Adipose tissue (tissue), 3 donors: ENCODE data around the gene SASH3. TPM values are rescaled to one million over a fixed set of nuclear protein-coding genes. Genes with fewer than 3 reads are reported as not detected.

Experiments
- H3K27ac ChIP-seq: one replicate; pipeline ENCODE4 v1.5.1; 2013; ENCODE audit warnings: low read depth, low read length
- WGBS, 3 donors: extraction: QIAGEN DNeasy Blood & Tissue Kit; methylation state at CpG; one replicate each; pipeline ENCODE4 v1.1.7; 2013; 5-methylcytosine and 5-hydroxymethylcytosine counted together
- polyA plus RNA-seq, 3 donors: library from polyadenylated mRNA; stranded (reverse); fragments of 200-250 nt; gene quantifications; one replicate each; pipeline ENCODE4 v1.2.3, GENCODE V29; 2013
- donor health status: healthy with polysubstance abuse.
- donor health status: Bipolar disorder and iron deficiency.
- donor health status: healthy.

SASH3 gene
- polyA plus RNA-seq, 3 donors, result 2.8 to 14.9 (median 10.7) TPM

DNA sequence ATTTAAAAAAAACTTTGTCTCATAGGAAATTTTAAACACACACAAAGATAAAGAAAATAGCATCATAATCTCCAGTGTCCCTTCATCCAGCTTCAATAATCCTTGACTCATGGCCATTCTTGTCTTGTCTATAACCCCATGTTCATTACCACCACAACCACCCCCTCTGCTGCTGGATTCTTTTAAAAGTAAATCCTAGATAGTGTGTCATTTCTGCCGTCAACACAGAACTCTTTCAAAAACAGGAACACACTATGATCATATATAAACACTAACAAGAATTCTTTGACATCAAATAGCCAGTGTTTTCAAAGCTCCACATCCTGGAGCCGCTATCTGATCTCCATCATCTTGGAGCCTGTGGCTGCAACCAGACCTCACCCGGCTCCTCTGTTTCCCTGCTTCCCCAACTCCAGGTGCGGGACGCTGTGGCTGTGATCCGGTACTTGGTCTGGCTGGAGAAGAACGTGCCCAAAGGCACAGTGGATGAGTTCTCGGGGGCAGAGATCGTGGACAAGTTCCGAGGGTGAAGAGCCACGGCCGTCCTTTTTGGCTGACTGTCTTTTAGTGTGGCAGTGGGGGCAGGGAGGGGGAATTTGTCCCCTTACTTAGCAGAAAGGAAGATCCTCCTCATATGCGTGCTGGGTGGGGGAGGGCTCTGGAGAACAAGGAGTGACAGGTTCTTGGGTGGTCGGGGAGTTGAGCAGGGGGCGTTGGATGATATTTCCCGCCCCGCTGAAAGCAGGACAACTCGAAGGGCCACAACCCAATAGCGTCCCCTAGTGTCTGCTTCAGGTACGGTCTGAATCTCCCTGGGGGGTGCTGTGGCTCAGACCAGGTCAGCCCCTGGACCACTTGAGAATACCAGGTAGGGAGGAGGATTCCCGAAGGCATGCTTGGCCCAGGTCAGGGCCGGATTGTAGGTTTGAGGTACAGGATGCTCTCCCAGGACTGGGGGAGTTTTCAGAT lies 25.4 kb upstream of the SASH3 start:
- WGBS, 3 donors, result 41 to 57% (median 53%) methylated on average over 22 of the region's 22 CpGs
- H3K27ac ChIP-seq, result no peak overlapping the region

DNA sequence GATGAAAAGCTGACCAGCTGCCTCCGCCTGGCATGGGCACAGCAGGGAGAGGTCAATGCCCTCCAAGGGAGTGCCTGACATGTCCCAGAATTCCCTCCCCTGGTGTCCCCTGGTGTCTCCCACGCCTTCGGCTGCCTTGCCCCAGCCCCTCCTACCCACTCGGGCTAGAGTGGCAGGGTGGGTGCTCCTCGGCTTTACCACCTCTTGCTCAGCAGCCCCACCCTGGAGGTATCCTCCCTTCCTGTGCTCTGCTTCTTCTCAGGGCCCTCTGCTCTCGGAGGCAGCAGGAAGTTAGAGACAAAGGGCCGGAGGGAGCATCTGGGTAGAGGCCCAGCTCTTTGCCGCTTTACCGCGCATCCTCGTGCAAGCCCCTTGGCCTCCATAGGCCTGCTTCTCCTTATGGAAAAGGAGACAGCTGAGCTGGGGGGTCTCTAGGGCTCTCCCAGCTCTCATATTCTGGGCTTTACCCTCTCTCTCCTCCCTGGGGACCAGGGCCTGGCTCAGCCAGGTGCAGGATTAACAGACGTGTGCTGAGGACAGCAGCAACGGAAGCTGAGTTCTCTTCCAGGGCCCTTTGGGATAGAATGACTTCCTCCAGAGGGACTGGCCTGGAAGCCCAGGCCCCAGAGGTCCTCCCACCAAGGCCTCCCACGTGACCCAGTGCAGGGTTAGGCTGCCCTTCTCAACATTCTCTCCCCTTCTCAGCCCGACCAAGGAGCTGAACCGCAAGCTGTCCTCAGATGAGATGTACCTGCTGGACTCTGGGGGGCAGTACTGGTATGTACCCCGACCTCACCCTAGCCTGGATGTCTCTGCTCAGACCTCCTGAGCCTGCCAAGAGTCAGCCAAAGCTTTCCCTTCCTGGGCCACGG lies 23.7 kb upstream of the SASH3 start:
- WGBS, 3 donors, result 63 to 81% (median 69%) methylated on average over 12 to 18 of the region's 18 CpGs
- no peak overlapping the region for H3K27ac ChIP-seq

DNA sequence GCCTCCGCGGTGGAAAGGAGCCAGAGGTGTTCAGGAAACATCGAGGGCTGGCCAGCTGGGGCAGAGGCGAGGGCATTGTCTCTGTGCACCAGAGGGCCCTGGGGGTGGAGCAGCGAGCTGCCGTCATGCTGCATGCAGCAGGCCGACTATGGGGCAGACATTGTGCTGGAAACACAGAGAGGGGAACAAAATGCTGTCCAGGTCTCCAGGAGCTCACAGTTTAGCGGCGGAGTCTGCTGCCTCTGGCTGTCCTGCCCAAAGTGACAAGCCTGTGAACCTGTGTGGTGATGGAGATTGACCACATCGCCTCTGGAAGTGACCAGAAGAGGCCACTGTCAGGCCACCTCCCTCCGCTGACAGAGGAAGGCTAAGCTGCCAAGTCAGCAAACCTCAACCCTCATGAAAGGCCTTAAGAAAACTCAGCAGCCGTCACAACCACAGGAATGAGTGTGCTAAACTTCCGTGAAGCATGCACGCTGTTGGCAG lies 20.1 kb upstream of the SASH3 start:
- no peak overlapping the region for H3K27ac ChIP-seq
- 21 to 51% (median 37%) methylated on average over 12 to 14 of the region's 14 CpGs for WGBS, 3 donors

DNA sequence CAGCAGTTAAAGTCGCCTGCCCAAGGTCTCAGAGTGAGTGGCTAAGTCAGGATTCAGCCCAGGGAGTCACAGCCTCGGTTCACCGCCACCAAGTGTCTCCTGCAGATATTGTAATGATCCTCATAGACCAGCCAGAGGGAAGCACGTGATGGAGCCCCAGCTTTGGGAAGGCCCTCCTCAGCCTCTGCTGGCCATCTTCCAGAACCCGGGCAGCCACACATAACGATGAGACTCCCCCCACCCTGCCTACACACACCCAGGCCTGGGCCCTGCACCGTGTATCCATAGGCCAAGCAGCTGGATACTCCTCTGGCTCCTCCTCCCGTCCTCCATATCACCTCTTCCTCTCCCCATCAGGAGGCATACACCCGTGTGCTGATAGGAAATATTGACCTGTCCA lies 19.6 kb upstream of the SASH3 start:
- no peak overlapping the region for H3K27ac ChIP-seq
- WGBS, 3 donors, result 49 to 63% (median 54%) methylated on average over 4 to 9 of the region's 9 CpGs

DNA sequence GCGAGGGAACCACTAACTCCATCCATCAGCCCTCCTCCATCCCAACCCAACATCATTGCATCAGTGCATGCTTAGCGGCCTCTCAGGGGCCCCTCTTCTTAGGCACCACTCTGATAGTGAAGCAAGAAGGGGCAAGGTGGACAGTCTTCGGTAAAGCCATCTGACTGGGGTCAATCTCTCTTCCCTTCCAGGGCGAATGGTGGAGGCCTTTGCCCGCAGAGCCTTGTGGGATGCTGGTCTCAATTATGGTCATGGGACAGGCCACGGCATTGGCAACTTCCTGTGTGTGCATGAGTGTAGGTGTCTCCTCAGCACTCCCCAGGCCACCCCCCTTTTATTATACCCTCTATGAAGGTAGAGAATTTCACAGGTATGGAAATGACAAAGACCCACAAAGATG lies 18.8 kb upstream of the SASH3 start:
- H3K27ac ChIP-seq, result no peak overlapping the region
- WGBS, 3 donors, result 90 to 100% (median 93%) methylated on average over 3 to 6 of the region's 6 CpGs

DNA sequence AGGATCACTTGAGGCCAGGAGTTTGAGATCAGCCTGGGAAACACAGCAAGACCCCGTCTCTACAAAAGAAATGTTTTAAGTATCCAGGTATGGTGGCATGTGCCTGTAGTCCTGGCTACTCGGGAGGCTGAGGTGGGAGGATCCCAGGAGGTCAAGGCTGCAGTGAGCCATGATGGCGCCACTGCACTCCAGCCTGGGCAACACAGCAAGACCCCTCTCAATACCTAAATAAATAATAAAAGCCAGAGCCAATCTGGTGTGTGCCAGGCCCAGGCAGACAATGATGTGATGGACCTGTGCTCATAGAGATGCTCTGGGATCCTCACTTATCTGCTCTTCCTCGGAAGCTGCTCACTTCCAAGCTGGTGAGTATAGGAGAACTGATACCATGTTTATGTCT lies 18.2 kb upstream of the SASH3 start:
- H3K27ac ChIP-seq, result no peak overlapping the region
- WGBS, 3 donors, result 81 to 98% (median 96%) methylated on average over 4 of the region's 4 CpGs

DNA sequence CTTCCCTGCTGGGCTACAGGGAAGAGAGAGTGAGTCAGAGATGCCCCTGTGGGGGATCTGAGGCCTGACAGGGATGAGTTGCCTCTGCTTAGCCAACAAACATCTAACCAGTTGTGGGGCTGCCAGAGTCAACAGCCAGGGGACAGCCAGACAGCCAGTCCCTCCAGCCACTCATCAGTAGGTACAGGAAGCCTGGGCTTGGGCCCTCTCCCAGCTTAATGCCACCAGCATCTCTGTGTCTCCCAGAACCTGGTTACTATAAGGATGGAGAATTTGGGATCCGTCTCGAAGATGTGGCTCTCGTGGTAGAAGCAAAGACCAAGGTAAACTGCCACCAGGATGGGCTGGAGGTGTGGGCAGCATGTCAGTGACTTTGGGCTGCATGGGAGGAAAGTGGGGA lies 17.3 kb upstream of the SASH3 start:
- WGBS, 3 donors, result 87 to 95% (median 91%) methylated on average over 3 of the region's 3 CpGs
- no peak overlapping the region for H3K27ac ChIP-seq

DNA sequence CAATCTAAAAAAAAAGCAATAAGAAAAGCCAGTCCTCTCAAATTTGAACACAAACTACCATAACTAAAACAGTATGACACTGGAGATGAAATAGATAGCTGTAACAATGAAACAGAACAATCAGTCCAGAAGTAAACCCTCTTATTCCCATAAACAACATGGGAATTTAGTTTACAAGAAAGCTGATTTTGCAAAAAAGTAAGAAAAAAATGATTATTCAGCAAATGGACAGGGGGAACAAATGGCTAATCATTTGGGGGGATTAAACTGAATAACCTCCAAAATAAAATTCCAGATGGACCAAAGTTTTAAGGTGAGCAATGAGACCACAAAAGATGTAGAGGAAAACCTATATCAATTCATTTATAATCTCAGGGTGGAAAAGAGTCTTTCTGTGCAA lies 16.1 kb upstream of the SASH3 start:
- H3K27ac ChIP-seq, result no peak overlapping the region

DNA sequence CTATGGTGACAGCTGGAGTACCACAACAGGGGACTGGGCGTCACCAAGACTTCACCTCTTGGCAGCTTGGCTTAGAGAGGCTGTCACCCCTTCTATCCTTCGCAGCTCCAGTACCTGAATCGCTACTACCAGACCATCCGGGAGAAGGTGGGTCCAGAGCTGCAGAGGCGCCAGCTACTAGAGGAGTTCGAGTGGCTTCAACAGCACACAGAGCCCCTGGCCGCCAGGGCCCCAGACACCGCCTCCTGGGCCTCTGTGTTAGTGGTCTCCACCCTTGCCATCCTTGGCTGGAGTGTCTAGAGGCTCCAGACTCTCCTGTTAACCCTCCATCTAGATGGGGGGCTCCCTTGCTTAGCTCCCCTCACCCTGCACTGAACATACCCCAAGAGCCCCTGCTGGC lies 11.6 kb upstream of the SASH3 start:
- no peak overlapping the region for H3K27ac ChIP-seq
- 91 to 95% (median 93%) methylated on average over 7 to 8 of the region's 8 CpGs for WGBS, 3 donors

DNA sequence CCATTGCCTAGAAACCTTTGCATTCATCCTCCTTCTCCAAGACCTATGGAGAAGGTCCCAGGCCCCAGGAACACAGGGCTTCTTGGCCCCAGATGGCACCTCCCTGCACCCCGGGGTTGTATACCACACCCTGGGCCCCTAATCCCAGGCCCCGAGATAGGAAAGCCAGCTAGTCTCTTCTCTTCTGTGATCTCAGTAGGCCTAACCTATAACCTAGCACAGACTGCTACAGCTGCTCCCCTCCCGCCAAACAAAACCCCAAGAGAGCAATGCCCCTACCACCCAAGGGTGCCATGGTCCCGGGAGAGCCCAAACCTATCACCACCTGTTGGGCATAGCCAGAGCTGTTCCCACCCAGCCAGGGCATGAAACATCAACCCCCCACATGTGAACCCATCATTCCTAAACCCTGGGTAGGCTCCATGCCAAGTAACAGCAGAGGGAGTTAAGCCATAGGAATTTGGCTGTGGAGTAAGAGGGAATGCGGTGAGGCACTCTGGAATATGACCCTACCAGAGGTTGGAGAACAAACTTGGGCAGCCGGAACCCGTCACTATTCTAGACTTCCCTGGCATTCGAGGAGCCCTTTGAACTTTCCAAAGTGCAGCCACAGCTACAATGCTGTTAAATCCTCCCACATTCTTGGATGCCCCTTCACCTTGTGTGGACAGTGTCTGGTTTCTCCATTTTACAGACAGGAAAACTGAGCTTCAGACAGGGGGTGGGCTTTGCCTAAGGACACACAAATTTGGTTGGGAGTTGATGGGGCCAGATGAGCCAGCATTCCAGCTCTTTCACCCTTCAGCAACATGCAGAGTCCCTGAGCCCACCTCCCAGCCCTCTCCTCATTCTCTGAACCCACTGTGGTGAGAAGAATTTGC lies 10.9 kb upstream of the SASH3 start:
- no peak overlapping the region for H3K27ac ChIP-seq
- 87 to 93% (median 87%) methylated on average over 6 to 8 of the region's 8 CpGs for WGBS, 3 donors

DNA sequence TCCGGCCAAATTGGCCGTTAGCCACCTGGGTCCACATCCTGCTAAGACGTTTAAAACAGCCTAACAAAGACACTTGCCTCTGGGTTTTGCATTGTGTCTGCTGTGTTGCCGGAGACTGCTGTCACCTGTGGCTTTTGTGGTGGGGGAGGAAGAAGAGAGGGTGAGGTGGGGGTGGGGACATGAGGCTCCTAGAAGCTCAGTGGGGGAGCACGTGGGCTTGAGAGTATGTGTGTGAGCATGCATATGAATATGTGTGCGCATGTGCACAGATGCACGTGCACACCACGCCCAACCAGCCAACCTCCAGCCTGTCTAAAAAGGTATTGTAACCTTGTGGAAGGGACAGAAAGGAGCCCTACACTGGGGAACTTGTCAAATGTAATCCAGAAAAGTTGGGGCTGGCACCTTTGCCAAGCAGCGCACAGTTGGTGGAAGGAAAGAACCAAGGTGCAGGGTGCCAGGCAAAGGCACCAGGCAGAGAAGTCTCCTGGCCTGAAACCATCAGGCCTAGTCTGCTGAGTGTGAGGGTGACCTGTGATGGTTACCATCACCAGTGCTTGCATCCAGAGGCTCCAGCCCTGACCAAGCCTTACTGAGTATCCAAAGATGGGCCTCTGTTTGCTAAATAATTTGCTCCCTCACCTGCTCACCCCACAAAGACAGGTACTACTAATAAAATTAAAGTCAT lies 10.1 kb upstream of the SASH3 start:
- no peak overlapping the region for H3K27ac ChIP-seq
- 48 to 53% (median 51%) methylated on average over 9 of the region's 9 CpGs for WGBS, 3 donors

DNA sequence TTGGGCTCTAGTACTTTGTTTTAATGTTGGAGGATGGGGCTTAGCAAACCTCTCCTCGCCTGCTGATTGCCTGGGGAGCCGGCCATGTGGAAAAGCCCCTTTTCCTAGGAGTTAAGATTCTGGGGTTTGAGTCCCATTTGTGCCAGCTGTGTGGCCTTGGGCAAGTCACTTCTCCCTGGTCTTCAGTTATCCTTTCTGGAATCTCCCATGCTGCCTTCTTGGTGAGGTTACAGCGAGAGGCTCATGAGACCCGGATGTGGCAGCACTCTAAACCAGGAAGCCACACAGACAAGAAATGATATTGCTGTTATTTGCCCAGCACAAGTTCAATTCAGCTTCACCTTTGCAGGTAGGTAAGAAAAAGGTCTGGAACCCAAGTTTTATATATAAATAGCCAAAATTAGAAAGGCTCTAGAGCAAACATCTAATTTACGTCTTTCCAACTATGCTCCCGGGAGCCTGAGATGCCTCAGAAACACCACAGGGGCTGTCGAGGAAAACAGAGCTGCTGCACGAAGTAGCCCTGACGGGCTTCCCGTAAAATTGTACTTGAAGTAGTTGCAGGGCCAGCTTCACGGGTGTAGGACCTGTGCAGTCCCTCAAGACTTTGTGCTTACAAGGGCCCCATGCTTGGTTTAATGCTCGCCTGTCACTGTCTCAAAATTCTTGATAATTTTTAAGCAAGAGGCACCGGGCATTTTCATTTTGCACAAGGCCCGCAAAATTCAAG lies 8.3 kb upstream of the SASH3 start:
- WGBS, 3 donors, result 72 to 83% (median 77%) methylated on average over 14 of the region's 14 CpGs
- H3K27ac ChIP-seq, result no peak overlapping the region

DNA sequence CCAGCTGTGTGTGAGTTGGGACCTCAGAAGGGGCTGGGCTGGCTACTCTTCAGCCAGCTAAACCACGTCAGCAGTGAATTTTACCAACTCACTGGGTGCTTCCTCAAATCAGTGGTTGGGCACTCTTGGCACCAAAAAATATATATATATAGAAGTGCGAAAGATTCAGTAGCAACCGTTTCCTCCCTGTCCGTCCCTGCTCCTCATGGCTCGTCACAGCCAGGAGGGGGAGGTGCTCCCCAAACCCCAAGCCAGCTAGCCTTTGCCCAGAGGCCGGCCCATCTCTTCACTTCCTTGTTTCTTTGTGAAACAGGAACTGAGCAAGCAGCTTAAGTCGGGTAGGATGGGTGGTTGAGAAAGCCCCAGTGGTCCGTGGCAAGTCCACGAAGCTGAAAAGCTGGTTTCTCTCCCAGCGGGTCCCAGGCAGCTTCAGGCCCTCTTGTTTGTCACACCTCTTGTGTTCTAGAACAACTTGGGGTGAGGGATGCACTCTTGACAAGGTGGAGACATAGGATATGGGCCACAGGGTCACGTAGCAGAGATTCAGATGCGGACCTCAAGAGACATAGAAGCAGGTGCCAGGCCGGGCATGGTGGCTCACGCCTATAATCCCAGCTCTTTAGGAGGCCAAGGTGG lies 6.8 kb upstream of the SASH3 start:
- no peak overlapping the region for H3K27ac ChIP-seq
- 54 to 81% (median 59%) methylated on average over 12 to 14 of the region's 14 CpGs for WGBS, 3 donors

DNA sequence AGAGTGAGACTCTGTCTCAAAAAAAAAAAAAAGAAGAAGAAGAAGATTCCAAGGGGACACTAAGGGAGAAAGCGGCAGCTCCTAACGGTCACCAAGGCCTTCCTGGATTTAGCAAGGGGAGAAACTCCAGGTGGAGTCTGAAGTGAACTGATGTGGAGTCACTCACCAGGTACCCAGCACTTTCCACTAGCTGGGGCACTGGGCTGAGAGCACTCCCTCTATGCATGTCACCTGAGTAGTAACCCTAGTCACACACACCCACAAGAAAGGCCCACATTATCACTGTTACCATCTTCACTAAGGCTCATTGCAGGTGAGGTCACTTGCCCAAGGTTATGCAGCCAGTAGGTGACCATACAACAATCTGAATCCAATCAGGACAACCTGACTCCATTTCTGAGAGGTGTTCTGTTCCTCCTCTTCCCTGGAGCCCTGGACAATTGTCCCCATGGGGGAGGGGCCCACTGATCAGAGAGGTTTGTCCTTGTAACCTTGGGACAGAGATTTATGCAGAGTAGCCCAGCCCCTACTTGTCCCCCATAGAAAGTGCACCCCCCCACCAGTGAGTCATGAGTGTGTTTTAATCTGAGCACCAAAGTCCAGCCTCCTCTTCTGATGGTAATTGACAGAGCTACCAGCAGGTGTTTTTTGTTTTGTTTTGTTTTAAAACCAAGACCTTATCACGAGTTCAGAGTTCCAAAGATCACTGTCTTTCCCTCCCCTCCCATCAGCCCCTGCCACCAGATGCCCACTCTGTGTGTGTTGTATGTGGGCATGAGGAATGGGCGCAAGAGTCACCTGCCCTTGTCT lies 5.9 kb upstream of the SASH3 start:
- H3K27ac ChIP-seq, result no peak overlapping the region
- whole genome bisulfite sequencing, 3 donors, result 76 to 80% (median 78%) methylated on average over 4 of the region's 4 CpGs

DNA sequence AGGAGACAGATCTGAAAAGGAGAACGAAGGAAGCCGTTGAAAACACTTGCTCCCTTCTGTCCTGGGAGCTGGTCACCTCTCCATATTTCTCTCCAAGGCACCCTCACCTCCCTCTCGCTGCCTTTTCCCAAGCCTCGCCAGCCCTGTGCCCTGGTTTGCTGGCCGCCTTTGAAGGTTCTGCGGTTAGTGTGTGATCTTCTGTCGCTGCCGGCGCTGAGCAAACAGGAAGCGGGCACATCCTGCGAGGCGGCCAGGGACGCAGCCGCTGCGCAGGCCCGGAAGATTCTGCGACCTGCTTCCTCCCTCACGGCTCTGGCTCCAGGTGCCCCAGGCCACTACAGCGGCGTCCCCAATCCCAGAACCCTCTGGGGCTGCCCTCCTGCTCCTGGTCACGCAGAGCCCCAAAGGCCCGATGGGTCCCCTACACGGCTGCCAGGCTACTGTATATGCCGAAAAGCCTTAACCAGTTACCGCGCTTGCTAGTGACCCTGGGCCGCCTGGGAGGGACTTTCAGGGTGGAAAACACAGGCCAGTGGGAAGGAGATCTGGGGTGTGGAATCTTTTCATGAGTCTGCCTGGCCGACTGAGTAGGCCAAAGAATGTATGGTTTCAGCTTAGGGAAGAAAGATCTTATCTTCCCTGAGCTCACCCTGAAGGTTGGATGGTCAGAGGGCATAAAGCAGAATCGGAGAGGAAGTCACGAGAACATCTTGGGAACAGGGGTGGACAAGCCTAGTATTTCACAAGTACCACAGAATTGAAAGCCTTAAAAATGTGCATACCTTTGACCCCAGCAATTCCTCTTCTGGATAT lies 2.3 kb upstream of the SASH3 start:
- no peak overlapping the region for H3K27ac ChIP-seq
- WGBS, 3 donors, result 47 to 61% (median 54%) methylated on average over 28 to 30 of the region's 30 CpGs
